CD14-positive monocyte (primary cell): ENCODE data around the gene WWOX. TPM values are rescaled to one million over a fixed set of nuclear protein-coding genes. Genes with fewer than 3 reads are reported as not detected.

Experiments used
- DNase-seq, 3 donors: peaks; one replicate each; pipeline ENCODE4 v3.0.0-alpha.2; 2011 to 2022
- H2AFZ ChIP-seq: 2 replicates; pipeline ENCODE4 v1.6.0; 2012; ENCODE audit warnings: mild to moderate bottlenecking, low read depth, low read length, inconsistent platforms; ENCODE audit not compliant: insufficient read depth, poor library complexity, severe bottlenecking
- H3K27ac ChIP-seq, 2 donors: 1 replicate in 1 of 2; 2 replicates in 1 of 2; pipeline ENCODE4 v1.5.1; 2012 to 2013; ENCODE audit warnings: low read length in 2 of 2, control low read depth in 1 of 2, inconsistent platforms in 1 of 2, low read depth in 1 of 2, mild to moderate bottlenecking in 1 of 2
- H3K27me3 ChIP-seq, 2 donors: one replicate each; pipeline versions ENCODE4 v1.6.0 to v1.6.1; 2011 to 2013; ENCODE audit warnings: low read length in 2 of 2; ENCODE audit not compliant: control insufficient read depth in 2 of 2, insufficient read depth in 2 of 2
- H3K36me3 ChIP-seq, 2 donors: replicated peaks in 1 of 2; 1 replicate in 1 of 2; 2 replicates in 1 of 2; pipeline versions ENCODE4 v1.5.1 to v1.6.1; 2012 to 2013; ENCODE audit warnings: low read length in 2 of 2, control low read depth in 1 of 2, inconsistent platforms in 1 of 2, mild to moderate bottlenecking in 1 of 2; ENCODE audit not compliant: insufficient read depth in 2 of 2, control insufficient read depth in 1 of 2
- H3K4me1 ChIP-seq, 2 donors: 1 replicate in 1 of 2; 2 replicates in 1 of 2; pipeline versions ENCODE4 v1.5.1 to v1.6.1; 2012 to 2013; ENCODE audit warnings: low read length in 2 of 2, control low read depth in 1 of 2, inconsistent platforms in 1 of 2, mild to moderate bottlenecking in 1 of 2, moderate library complexity in 1 of 2; ENCODE audit not compliant: insufficient read depth in 2 of 2, control insufficient read depth in 1 of 2
- H3K4me2 ChIP-seq: replicated peaks from 2 replicates; pipeline ENCODE3; 2012; ENCODE audit warnings: low read length, moderate library complexity, mild to moderate bottlenecking; ENCODE audit not compliant: poor library complexity, severe bottlenecking; ENCODE audit errors: extremely low read depth
- H3K4me3 ChIP-seq, 3 experiments: fragments of 200-600 bp in 1 of 3; sonication (generic) in 1 of 3; replicated peaks in 1 of 3; 1 replicate in 2 of 3; 2 replicates in 1 of 3; pipeline ENCODE4 v1.5.1; 2011 to 2013; ENCODE audit warnings: low read length in 3 of 3, mild to moderate bottlenecking in 3 of 3, control low read depth in 2 of 3, low read depth in 2 of 3, inconsistent platforms in 1 of 3, moderate library complexity in 1 of 3
- H3K79me2 ChIP-seq: 2 replicates; pipeline ENCODE4 v1.6.0; 2012; ENCODE audit warnings: mild to moderate bottlenecking, control low read depth, inconsistent platforms, low read length, moderate library complexity; ENCODE audit not compliant: insufficient read depth
- H3K9ac ChIP-seq: 2 replicates; pipeline ENCODE4 v1.6.0; 2017; ENCODE audit warnings: low read length, mild to moderate bottlenecking; ENCODE audit not compliant: insufficient read depth, poor library complexity, severe bottlenecking
- H3K9me3 ChIP-seq, 2 donors: replicated peaks in 1 of 2; 1 replicate in 1 of 2; 2 replicates in 1 of 2; pipeline versions ENCODE4 v1.5.1 to v1.6.1; 2012 to 2013; ENCODE audit warnings: low read length in 2 of 2, control low read depth in 1 of 2; ENCODE audit not compliant: control insufficient read depth in 1 of 2, insufficient read depth in 1 of 2
- H4K20me1 ChIP-seq: 2 replicates; pipeline ENCODE4 v1.6.0; 2012; ENCODE audit warnings: mild to moderate bottlenecking, low read length, control low read depth, moderate library complexity; ENCODE audit not compliant: insufficient read depth
- H3K27ac Mint-ChIP-seq, 7 donors: one replicate each; pipeline ENCODE4 v1.8.0; 2020; ENCODE audit warnings: mild to moderate bottlenecking in 7 of 7, mixed read lengths in 7 of 7, moderate library complexity in 6 of 7, inconsistent platforms in 2 of 7
- H3K27me3 Mint-ChIP-seq, 3 donors: one replicate each; pipeline ENCODE4 v1.8.0; 2021 to 2022; ENCODE audit warnings: low read depth in 3 of 3, mild to moderate bottlenecking in 3 of 3, mixed read lengths in 3 of 3, moderate library complexity in 3 of 3, inconsistent platforms in 1 of 3
- H3K36me3 Mint-ChIP-seq, 2 donors: one replicate each; pipeline ENCODE4 v1.8.0; 2020; ENCODE audit warnings: mixed read lengths in 2 of 2, inconsistent platforms in 1 of 2, mild to moderate bottlenecking in 1 of 2
- H3K4me1 Mint-ChIP-seq: one replicate; pipeline ENCODE4 v1.8.0; 2020; ENCODE audit warnings: mild to moderate bottlenecking, mixed read lengths
- H3K4me3 Mint-ChIP-seq, 2 donors: one replicate each; pipeline ENCODE4 v1.8.0; 2020; ENCODE audit warnings: mild to moderate bottlenecking in 2 of 2, mixed read lengths in 2 of 2, moderate library complexity in 1 of 2
- H3K9me3 Mint-ChIP-seq, 7 donors: one replicate each; pipeline ENCODE4 v1.8.0; 2020 to 2022; ENCODE audit warnings: mixed read lengths in 7 of 7, mild to moderate bottlenecking in 6 of 7, moderate library complexity in 6 of 7, inconsistent platforms in 2 of 7
- CTCF ChIP-seq: fragments of 200-600 bp; IDR thresholded peaks from one replicate; pipeline ENCODE4 v1.8.0; 2022; ENCODE audit warnings: antibody characterized with exemption, mild to moderate bottlenecking
- WGBS: methylation state at CpG from one replicate; pipeline ENCODE4 v1.1.5; 2013; ENCODE audit warnings: missing lambda C conversion rate; ENCODE audit not compliant: insufficient coverage; 5-methylcytosine and 5-hydroxymethylcytosine counted together
- intact Hi-C, 2 donors: fragments of 100-400 bp; cut with micrococcal nuclease; formaldehyde crosslinking; loops; one replicate each; pipeline versions ENCODE4 v1.15.0 to v1.15.1; 2023
- polyA plus RNA-seq, 3 donors: library from polyadenylated mRNA; depleted of rRNA in 1 of 3; unstranded in 2 of 3; stranded (reverse) in 1 of 3; fragments of 300-500 nt in 2 of 3; fragments of >200 nt in 1 of 3; fragmentation: Illumina TruSeq in 2 of 3; gene quantifications; 1 replicate in 2 of 3; 2 replicates in 1 of 3; pipeline ENCODE4 v1.2.3, GENCODE V29; 2012 to 2021

The WWOX gene
- polyA plus RNA-seq, 3 donors: 4.0 to 7.0 (median 6.3) TPM

- peak overlapping the region; percentile 11 for H3K9ac ChIP-seq
- peak overlapping the region; percentile 83 to 92 for H3K4me3 Mint-ChIP-seq
- H3K4me2 ChIP-seq: peak overlapping the region; percentile 66
- no peaks in the 10 kb centered on the region for H4K20me1 ChIP-seq
- H3K4me1 Mint-ChIP-seq: peaks cover 70% of the 10 kb centered on the region
- peaks cover 66 to 69% of the 10 kb centered on the region in 2 donors for H3K4me1 ChIP-seq
- H3K4me3 ChIP-seq: peak overlapping the region in 1 of 3 experiments; percentile 72
- H3K27ac ChIP-seq: no peak overlapping the region
- H3K27me3 ChIP-seq: no peaks in the 10 kb centered on the region
- H3K9me3 ChIP-seq: no peaks in the 10 kb centered on the region
- WGBS: 67% methylated on average over 1 of the region's 4 CpGs
- no peaks in the 10 kb centered on the region for H3K9me3 Mint-ChIP-seq
- peak overlapping the region; percentile 24 to 68 (median 48) for H3K27ac Mint-ChIP-seq
- H3K79me2 ChIP-seq: no peaks in the 10 kb centered on the region
- no peak for DNase-seq
- H3K36me3 ChIP-seq: no peaks in the 10 kb centered on the region
- peaks cover 0 to 5% (median 0%) of the 10 kb centered on the region in 3 donors for H3K27me3 Mint-ChIP-seq
- peaks cover 2 to 9% of the 10 kb centered on the region in 2 donors for H3K36me3 Mint-ChIP-seq
- intact Hi-C loops: loop anchor here (5.0 to 10.0 kb wide), 2 partner anchors 64 to 511 kb away; partner anchors contain the start of gene MAF (in 1 of the 2)
- no peak for TF ChIP-seq CTCF
- H2AFZ ChIP-seq: no peak overlapping the region
Observed at GRCh38 chr16:79090966-79091365, 991.5 kb downstream of the WWOX start.

GRCh38 chr16:79092846-79093245 is 993.4 kb downstream of the WWOX start:
- no CpG with 5 or more reads among the region's 5 CpGs for WGBS
- Histone ChIP-seq H3K27ac (peak overlapping the region in 1 of 2 donors; percentile 71), H3K79me2 (no peaks in the 10 kb centered on the region), H4K20me1 (no peaks in the 10 kb centered on the region), H2AFZ (no peak overlapping the region), H3K27me3 (no peaks in the 10 kb centered on the region), H3K36me3 (no peaks in the 10 kb centered on the region), H3K9ac (no peak overlapping the region), H3K9me3 (no peaks in the 10 kb centered on the region), H3K4me3 (peak overlapping the region in 1 of 3 experiments; percentile 58), H3K4me2 (peak overlapping the region; percentile 75), H3K4me1 (peaks cover 85 to 88% of the 10 kb centered on the region in 2 donors)
- H3K9me3 Mint-ChIP-seq: no peaks in the 10 kb centered on the region
- H3K4me1 Mint-ChIP-seq: peaks cover 88% of the 10 kb centered on the region
- peak overlapping the region; percentile 39 to 91 (median 84) for H3K27ac Mint-ChIP-seq
- peak in 2 of 3 donors; percentile 12 to 20 for DNase-seq
- H3K4me3 Mint-ChIP-seq: no peak overlapping the region
- peaks cover 2 to 9% of the 10 kb centered on the region in 2 donors for H3K36me3 Mint-ChIP-seq
- peaks cover 0 to 8% (median 0%) of the 10 kb centered on the region in 3 donors for H3K27me3 Mint-ChIP-seq
- intact Hi-C loops: loop anchor here (2.0 to 10.0 kb wide), 3 partner anchors 62 to 509 kb away; partner anchors contain the start of gene MAF (in 1 of the 2)
- no peak for TF ChIP-seq CTCF
